ENCODE data around the gene PGLYRP2. TPM values are rescaled to one million over a fixed set of nuclear protein-coding genes. Genes with fewer than 3 reads are reported as not detected.

The PGLYRP2 gene
- total and polyA plus RNA-seq, 4 donors = 0.10 TPM; not detected in 3

DNA sequence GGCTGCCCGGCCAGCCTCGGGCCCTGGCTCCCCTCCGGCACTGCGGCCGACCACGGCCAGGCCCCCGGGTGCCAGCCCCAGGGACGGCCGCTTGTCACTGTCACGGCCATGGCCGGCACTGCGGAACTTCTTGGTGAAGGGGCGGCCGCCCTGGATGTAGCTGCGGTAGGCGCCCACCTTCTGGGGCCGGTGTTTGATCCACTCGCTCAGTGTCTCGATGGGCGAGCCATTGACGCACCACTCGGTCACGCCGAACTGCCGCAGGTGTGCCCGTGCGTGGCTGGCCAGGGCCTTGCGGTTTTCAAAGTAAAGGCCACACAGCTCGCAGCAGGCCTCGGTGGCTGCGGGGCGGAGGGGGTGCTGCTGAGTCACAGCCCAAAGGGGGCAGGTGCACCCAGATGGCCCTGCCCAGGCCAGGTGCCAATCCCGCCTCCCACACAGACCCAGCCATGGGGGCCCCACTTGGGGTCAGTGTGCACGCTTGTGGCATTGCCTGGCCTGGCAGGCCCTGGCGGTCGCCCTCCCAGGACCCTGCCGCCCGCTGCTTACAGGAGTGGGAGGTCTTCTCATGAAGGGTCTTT lies 54.5 kb downstream of the PGLYRP2 start:
- no peaks in the 10 kb centered on the region for H3K27me3 ChIP-seq (ENCODE audit: control insufficient read depth in 3 of 3, insufficient read depth in 3 of 3, low read length in 2 of 3)
- H3K4me1 ChIP-seq (ENCODE audit: control insufficient read depth in 5 of 5, insufficient read depth in 5 of 5, low read length in 5 of 5) = peaks cover 3 to 33% (median 12%) of the 10 kb centered on the region in 5 donors
- H3K27ac ChIP-seq (ENCODE audit: low read depth in 1 of 2, low read length in 1 of 2) = no peak overlapping the region
- H3K36me3 ChIP-seq (ENCODE audit: control insufficient read depth in 4 of 4, insufficient read depth in 4 of 4, low read length in 4 of 4) = peaks cover 12 to 69% (median 41%) of the 10 kb centered on the region in 4 donors
- no peak for DNase-seq
- 97 to 98% methylated on average over 37 to 38 of the region's 38 CpGs for WGBS, 2 donors
- H3K4me3 ChIP-seq = no peak overlapping the region
- TF ChIP-seq, protein P1, sequence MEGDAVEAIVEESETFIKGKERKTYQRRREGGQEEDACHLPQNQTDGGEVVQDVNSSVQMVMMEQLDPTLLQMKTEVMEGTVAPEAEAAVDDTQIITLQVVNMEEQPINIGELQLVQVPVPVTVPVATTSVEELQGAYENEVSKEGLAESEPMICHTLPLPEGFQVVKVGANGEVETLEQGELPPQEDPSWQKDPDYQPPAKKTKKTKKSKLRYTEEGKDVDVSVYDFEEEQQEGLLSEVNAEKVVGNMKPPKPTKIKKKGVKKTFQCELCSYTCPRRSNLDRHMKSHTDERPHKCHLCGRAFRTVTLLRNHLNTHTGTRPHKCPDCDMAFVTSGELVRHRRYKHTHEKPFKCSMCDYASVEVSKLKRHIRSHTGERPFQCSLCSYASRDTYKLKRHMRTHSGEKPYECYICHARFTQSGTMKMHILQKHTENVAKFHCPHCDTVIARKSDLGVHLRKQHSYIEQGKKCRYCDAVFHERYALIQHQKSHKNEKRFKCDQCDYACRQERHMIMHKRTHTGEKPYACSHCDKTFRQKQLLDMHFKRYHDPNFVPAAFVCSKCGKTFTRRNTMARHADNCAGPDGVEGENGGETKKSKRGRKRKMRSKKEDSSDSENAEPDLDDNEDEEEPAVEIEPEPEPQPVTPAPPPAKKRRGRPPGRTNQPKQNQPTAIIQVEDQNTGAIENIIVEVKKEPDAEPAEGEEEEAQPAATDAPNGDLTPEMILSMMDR (IDR thresholded peaks at IDR 0.05; ENCODE audit: control extremely low read depth, extremely low read depth) = no peak
- no peak for ATAC-seq (ENCODE audit: insufficient read depth, low FRiP score)
- no peak overlapping the region for H3K9ac ChIP-seq (ENCODE audit: insufficient read depth in 1 of 2, low read length in 2 of 2)
- peaks cover 0 to 2% (median 0%) of the 10 kb centered on the region in 4 donors for H3K9me3 ChIP-seq (ENCODE audit: control insufficient read depth in 4 of 4, insufficient read depth in 3 of 4, low read length in 3 of 4)

DNA sequence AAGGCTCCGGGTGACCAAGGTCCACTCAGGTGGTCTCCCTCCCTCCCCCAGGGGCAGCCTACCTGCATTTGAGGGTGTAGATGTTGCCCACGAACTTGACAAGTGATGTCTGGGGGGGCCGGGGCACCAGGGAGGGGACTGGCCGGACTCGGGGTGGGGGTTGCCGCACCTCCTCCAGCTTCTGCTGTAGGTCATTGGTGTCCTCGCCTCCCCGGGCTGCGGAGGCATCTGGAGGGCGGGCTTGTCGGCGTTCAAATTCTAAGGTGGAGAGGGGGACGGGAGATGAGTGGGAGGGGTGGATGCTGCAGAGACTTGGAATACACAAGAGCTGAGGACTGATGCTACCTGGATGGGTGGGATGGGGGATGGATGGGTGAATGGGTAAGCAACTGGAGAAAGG lies 55.2 kb downstream of the PGLYRP2 start:
- H3K4me1 ChIP-seq (ENCODE audit: control insufficient read depth in 5 of 5, insufficient read depth in 5 of 5, low read length in 5 of 5) = peaks cover 3 to 39% (median 14%) of the 10 kb centered on the region in 5 donors
- peaks cover 12 to 63% (median 41%) of the 10 kb centered on the region in 4 donors for H3K36me3 ChIP-seq (ENCODE audit: control insufficient read depth in 4 of 4, insufficient read depth in 4 of 4, low read length in 4 of 4)
- WGBS, 2 donors = 96 to 97% methylated on average over 13 of the region's 13 CpGs
- DNase-seq (no peak), ATAC-seq (ENCODE audit: insufficient read depth, low FRiP score) (no peak)
- no peaks in the 10 kb centered on the region for H3K27me3 ChIP-seq (ENCODE audit: control insufficient read depth in 3 of 3, insufficient read depth in 3 of 3, low read length in 2 of 3)
- no peak overlapping the region for H3K27ac ChIP-seq (ENCODE audit: low read depth in 1 of 2, low read length in 1 of 2)
- TF ChIP-seq, protein P1 (IDR thresholded peaks at IDR 0.05; ENCODE audit: control extremely low read depth, extremely low read depth) = no peak
- H3K9me3 ChIP-seq (ENCODE audit: control insufficient read depth in 4 of 4, insufficient read depth in 3 of 4, low read length in 3 of 4) = peaks cover 0 to 2% (median 0%) of the 10 kb centered on the region in 4 donors
- H3K9ac ChIP-seq (ENCODE audit: insufficient read depth in 1 of 2, low read length in 2 of 2) = no peak overlapping the region
- no peak overlapping the region for H3K4me3 ChIP-seq

DNA sequence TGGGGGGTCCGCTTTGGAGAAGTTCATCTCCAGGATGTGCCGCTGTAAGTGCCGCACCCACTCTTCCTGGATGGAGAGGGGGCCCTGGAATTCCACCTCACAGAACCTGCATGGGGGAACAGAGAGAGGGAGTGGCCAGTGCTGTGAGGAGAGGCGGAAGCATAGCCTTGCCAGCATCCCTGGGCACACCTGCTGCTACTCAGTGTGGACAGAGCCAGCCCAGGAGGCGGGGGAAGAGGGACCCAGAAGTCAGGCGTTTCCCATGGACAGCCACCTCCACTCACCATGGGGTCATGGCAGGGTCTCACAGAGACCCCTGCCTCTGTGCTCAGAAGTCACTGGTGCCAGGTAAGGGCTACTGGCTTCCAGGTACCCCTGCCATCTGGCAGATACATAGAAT lies 56.2 kb downstream of the PGLYRP2 start:
- Histone ChIP-seq H3K4me1 (ENCODE audit: control insufficient read depth in 5 of 5, insufficient read depth in 5 of 5, low read length in 5 of 5) (peaks cover 3 to 39% (median 12%) of the 10 kb centered on the region in 5 donors), H3K9me3 (ENCODE audit: control insufficient read depth in 4 of 4, insufficient read depth in 3 of 4, low read length in 3 of 4) (peaks cover 0 to 2% (median 0%) of the 10 kb centered on the region in 4 donors), H3K4me3 (no peak overlapping the region), H3K27me3 (ENCODE audit: control insufficient read depth in 3 of 3, insufficient read depth in 3 of 3, low read length in 2 of 3) (no peaks in the 10 kb centered on the region), H3K36me3 (ENCODE audit: control insufficient read depth in 4 of 4, insufficient read depth in 4 of 4, low read length in 4 of 4) (peaks cover 12 to 57% (median 43%) of the 10 kb centered on the region in 4 donors), H3K27ac (ENCODE audit: low read depth in 1 of 2, low read length in 1 of 2) (no peak overlapping the region), H3K9ac (ENCODE audit: insufficient read depth in 1 of 2, low read length in 2 of 2) (no peak overlapping the region)
- WGBS, 2 donors = 98 to 99% methylated on average over 6 of the region's 6 CpGs
- TF ChIP-seq, protein P1 (IDR thresholded peaks at IDR 0.05; ENCODE audit: control extremely low read depth, extremely low read depth) = no peak
- DNase-seq (no peak), ATAC-seq (ENCODE audit: insufficient read depth, low FRiP score) (no peak)

Data from lung (tissue), 12 donors.